ENCODE results near the gene PLA2G2A. TPM values are rescaled to one million over a fixed set of nuclear protein-coding genes. Genes with fewer than 3 reads are reported as not detected.

PLA2G2A gene
- total and polyA plus RNA-seq, 2 donors (not counting 1 experiment from before 2014, with no cell fraction given) = not detected

GRCh38 chr1:19967808-19968207 lies 11.6 kb downstream of the PLA2G2A start:
- Histone ChIP-seq H3K27ac (ENCODE audit: low read length in 2 of 2) (no peak overlapping the region), H3K4me1 (ENCODE audit: control insufficient read depth in 2 of 2, insufficient read depth in 2 of 2, low read length in 2 of 2) (no peaks in the 10 kb centered on the region), H3K9me3 (ENCODE audit: control extremely low read depth in 1 of 3, control insufficient read depth in 2 of 3, insufficient read depth in 1 of 3, low read length in 2 of 3) (peaks cover 0 to 3% (median 2%) of the 10 kb centered on the region in 3 donors), H3K79me2 (ENCODE audit: control insufficient read depth, insufficient read depth, low read length) (no peaks in the 10 kb centered on the region), H3K4me3 (ENCODE audit: control extremely low read depth in 1 of 5, extremely low read depth in 1 of 5, insufficient read depth in 1 of 5, low read depth in 2 of 5, low read length in 4 of 5) (no peak overlapping the region), H3K36me3 (replicated peaks in 1 of 2; ENCODE audit: control extremely low read depth in 1 of 2, control insufficient read depth in 1 of 2, extremely low read depth in 1 of 2, insufficient read depth in 2 of 2, low read length in 1 of 2) (no peaks in the 10 kb centered on the region), H3K9ac (ENCODE audit: low read length) (no peak overlapping the region), H4K20me1 (ENCODE audit: control insufficient read depth, insufficient read depth, low read length, poor library complexity, severe bottlenecking) (no peaks in the 10 kb centered on the region), H3K4me2 (replicated peaks; ENCODE audit: low read depth, low read length, poor library complexity, severe bottlenecking) (no peak overlapping the region), H2AFZ (ENCODE audit: insufficient read depth, low read depth, low read length, poor library complexity, severe bottlenecking) (no peak overlapping the region), H3K27me3 (replicated peaks in 1 of 4; ENCODE audit: control extremely low read depth in 1 of 4, control insufficient read depth in 3 of 4, insufficient read depth in 4 of 4, low read length in 3 of 4) (peaks cover 0 to 13% (median 6%) of the 10 kb centered on the region in 4 experiments)
- no peak overlapping the region for H3K4me3 Mint-ChIP-seq
- peaks cover 5% of the 10 kb centered on the region for H3K9me3 Mint-ChIP-seq (ENCODE audit: insufficient read depth)
- TF ChIP-seq CTCF (IDR thresholded peaks at IDR 0.05) (no peak), EZH2 (IDR thresholded peaks at IDR 0.05; ENCODE audit: borderline replicate concordance, insufficient read depth, low read depth, low read length, poor library complexity, severe bottlenecking) (no peak)
- no peaks in the 10 kb centered on the region for H3K4me1 Mint-ChIP-seq
- POLR2A ChIA-PET = no interaction called here
- ATAC-seq (ENCODE audit: low read depth) = no peak
- no peak overlapping the region for H3K27ac Mint-ChIP-seq
- DNase-seq = no peak
- CTCF ChIA-PET = interaction anchor here (0.6 kb wide), 1 partner anchor 186 kb away, joined by 4 read pairs; no protein-coding TSS in a partner anchor
- H3K27me3 Mint-ChIP-seq = peaks cover 44% of the 10 kb centered on the region
- 88% methylated on average over 9 of the region's 9 CpGs for WGBS (ENCODE audit: insufficient coverage)
- intact Hi-C loops (cut with micrococcal nuclease) = no loop called here

- H2AFZ ChIP-seq (ENCODE audit: insufficient read depth, low read depth, low read length, poor library complexity, severe bottlenecking) = no peak overlapping the region
- H3K9me3 ChIP-seq (ENCODE audit: control extremely low read depth in 1 of 3, control insufficient read depth in 2 of 3, insufficient read depth in 1 of 3, low read length in 2 of 3) = peaks cover 0 to 14% (median 2%) of the 10 kb centered on the region in 3 donors
- H3K27me3 ChIP-seq (replicated peaks in 1 of 4; ENCODE audit: control extremely low read depth in 1 of 4, control insufficient read depth in 3 of 4, insufficient read depth in 4 of 4, low read length in 3 of 4) = peaks cover 0 to 19% (median 8%) of the 10 kb centered on the region in 4 experiments
- peaks cover 5% of the 10 kb centered on the region for H3K9me3 Mint-ChIP-seq (ENCODE audit: insufficient read depth)
- no peak for ATAC-seq (ENCODE audit: low read depth)
- no peaks in the 10 kb centered on the region for H4K20me1 ChIP-seq (ENCODE audit: control insufficient read depth, insufficient read depth, low read length, poor library complexity, severe bottlenecking)
- H3K9ac ChIP-seq (ENCODE audit: low read length) = no peak overlapping the region
- H3K4me3 ChIP-seq (ENCODE audit: control extremely low read depth in 1 of 5, extremely low read depth in 1 of 5, insufficient read depth in 1 of 5, low read depth in 2 of 5, low read length in 4 of 5) = no peak overlapping the region
- ChIA-PET POLR2A (no interaction called here), CTCF (no interaction called here)
- no peak overlapping the region for H3K4me2 ChIP-seq (replicated peaks; ENCODE audit: low read depth, low read length, poor library complexity, severe bottlenecking)
- peaks cover 44% of the 10 kb centered on the region for H3K27me3 Mint-ChIP-seq
- H3K79me2 ChIP-seq (ENCODE audit: control insufficient read depth, insufficient read depth, low read length) = no peaks in the 10 kb centered on the region
- no peak for DNase-seq
- no peak overlapping the region for H3K27ac Mint-ChIP-seq
- H3K36me3 ChIP-seq (replicated peaks in 1 of 2; ENCODE audit: control extremely low read depth in 1 of 2, control insufficient read depth in 1 of 2, extremely low read depth in 1 of 2, insufficient read depth in 2 of 2, low read length in 1 of 2) = no peaks in the 10 kb centered on the region
- no peak overlapping the region for H3K4me3 Mint-ChIP-seq
- H3K27ac ChIP-seq (ENCODE audit: low read length in 2 of 2) = no peak overlapping the region
- WGBS (ENCODE audit: insufficient coverage) = 60% methylated on average over 1 of the region's 2 CpGs
- peaks cover 6% of the 10 kb centered on the region for H3K4me1 Mint-ChIP-seq
- intact Hi-C loops (cut with micrococcal nuclease) = no loop called here
- peaks cover 5 to 8% of the 10 kb centered on the region in 2 donors for H3K4me1 ChIP-seq (ENCODE audit: control insufficient read depth in 2 of 2, insufficient read depth in 2 of 2, low read length in 2 of 2)
- no peak for TF ChIP-seq CTCF (IDR thresholded peaks at IDR 0.05)
- no peak for TF ChIP-seq EZH2 (IDR thresholded peaks at IDR 0.05; ENCODE audit: borderline replicate concordance, insufficient read depth, low read depth, low read length, poor library complexity, severe bottlenecking)
Measured at GRCh38 chr1:19964542-19964941, 14.9 kb downstream of the PLA2G2A start.

All from B cell (primary cell).